Measurements from ENCODE around the gene GPBAR1. TPM values are rescaled to one million over a fixed set of nuclear protein-coding genes. Genes with fewer than 3 reads are reported as not detected.

GPBAR1 gene
- total RNA-seq, 2 donors from 2014 or later = 1.2 to 4.2 TPM

GRCh38 chr2:218276986-218277755 lies 16.4 kb downstream of the GPBAR1 start:
- DNase-seq (ENCODE audit: low spot score) = no peak
- intact Hi-C loops (cut with DNase I) = no loop called here

DNA sequence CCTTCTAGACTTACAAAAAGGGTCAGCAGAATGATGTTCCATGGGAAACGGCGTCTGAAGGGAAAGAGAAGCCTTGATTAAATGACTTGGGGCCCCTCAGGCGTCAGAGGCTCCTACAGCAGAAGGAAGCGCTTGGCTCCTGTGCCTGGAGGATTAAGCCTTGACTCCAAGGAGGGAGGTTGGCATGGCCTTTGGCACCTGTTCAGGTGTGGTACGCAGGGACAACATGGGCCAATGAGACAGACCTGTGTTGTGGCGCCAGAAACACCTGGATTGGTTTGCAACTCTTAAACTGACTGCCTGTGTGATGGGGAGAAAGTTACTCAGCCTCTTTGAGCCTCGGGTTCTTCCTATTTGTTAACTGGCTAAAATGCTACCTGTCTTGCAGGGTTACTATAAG lies 17.1 kb downstream of the GPBAR1 start:
- DNase-seq (ENCODE audit: low spot score) = no peak
- intact Hi-C loops (cut with DNase I) = no loop called here

DNA sequence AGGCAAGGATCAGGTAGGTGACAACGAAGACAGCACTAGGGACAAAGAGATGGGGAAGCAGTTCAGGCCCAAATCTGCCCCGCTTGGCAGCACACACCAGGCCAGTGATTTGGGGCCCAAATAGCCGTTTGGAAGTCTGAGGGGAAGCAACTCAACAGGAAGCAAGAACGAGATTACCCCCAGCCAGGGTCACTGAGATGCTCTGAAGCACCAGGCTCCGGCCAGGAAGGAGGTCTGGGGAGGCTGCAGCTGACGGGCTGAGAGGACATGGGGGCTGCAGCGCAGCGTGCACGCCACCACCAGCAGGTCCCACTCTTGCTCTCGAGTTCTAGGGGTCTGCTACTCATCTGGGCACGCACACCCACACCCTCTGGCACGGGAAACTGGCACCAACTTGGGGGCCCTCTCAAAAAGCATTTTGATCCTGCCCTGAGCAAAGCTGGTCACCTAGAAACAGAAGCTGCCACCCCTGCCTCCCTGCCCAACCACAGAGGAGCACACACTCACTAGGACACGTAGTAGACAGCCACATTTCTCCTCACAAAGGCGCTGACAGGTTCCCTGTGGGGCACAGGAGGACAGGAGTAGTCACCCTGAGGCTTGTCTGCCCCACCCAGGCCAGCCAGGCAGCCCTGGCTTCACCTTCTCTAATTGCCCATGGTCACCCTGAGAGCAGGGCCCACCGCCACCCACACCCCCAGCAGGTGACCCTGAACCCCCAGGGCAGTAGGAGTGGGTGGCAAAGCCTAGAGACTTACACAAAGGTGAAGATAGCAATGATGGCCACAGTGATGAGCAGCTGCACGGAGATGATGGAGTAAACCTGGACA lies 17.9 kb downstream of the GPBAR1 start:
- DNase-seq (ENCODE audit: low spot score) = no peak
- intact Hi-C loops (cut with DNase I) = no loop called here

DNA sequence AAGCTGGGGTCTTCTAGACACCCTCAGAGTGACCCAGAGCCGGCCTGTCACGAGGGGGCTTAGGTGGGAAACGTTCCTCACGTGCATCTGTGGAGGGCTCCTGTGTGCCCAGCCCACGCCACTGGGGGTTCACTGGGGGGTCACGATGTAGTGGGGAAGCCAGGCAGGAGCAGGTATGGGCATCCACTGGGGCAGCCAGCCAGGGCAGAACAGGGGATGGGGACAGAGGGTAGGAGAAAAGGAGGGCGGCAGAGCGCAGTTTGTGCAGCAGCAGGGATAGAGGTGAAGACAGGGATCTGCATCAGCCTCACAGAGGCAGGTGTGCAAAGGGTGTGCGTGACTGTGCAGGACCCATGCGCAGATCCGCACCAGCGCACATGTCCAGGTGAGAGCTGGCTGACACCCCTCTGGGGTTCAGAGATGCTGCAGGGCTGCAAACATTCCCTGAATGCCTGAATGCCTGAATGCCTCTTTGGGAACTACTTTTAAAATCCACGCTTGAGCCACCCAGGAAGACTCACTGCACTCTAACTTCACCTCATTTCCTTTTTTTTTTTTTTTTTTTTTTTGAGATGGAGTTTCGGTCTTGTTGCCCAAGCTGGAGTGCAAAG lies 19.6 kb downstream of the GPBAR1 start:
- no peak for DNase-seq (ENCODE audit: low spot score)
- intact Hi-C loops (cut with DNase I) = no loop called here

DNA sequence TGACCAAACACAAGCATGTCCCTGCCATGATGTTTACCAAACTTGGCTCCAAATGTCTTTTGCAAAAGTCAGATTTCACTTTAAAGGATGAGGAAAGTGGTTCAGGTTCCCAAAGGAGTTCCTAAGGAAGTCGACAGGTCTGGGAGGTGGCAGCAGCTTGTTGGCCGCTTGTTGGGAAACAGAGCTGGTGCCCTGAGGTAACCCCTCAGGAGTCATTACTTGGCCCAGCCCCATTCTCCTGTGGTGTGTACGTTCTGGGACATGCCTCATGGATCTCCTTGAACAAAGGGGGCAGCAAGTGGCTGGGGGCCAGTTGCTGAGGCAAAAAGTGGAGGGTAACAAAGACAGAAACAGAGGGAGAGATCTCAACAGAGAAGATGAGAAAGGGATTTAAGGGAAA lies 20.6 kb downstream of the GPBAR1 start:
- no peak for DNase-seq (ENCODE audit: low spot score)
- intact Hi-C loops (cut with DNase I) = no loop called here

GRCh38 chr2:218282173-218282991 lies 21.6 kb downstream of the GPBAR1 start:
- intact Hi-C loops (cut with DNase I) = no loop called here
- DNase-seq (ENCODE audit: low spot score) = no peak

- no peak for DNase-seq (ENCODE audit: low spot score)
Observed at GRCh38 chr2:218284106-218284811, 23.4 kb downstream of the GPBAR1 start.

DNA sequence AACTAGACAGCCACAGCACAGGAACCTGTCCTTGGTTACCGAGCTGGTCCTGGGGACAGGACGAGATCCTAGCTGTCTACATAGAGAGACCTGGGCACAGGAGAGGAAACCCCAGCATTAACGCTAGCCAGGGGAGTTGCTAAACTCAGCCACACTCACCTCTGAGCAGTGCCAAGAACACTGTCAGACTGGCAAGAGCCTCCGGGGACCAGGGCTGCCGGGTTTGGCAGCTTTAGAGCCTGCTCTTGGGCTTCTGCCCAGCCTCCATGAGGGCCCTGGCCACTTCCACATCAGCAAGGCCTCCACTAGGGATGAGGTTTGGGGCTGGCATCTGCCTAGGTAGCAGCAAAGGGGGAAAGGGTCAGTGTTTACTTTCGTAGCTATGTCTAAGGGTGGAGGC lies 24.8 kb downstream of the GPBAR1 start:
- no peak for DNase-seq (ENCODE audit: low spot score)
- intact Hi-C loops (cut with DNase I) = no loop called here

More at GRCh38 chr2:218284106-218284811, 23.4 kb downstream of the GPBAR1 start:
- intact Hi-C loops (cut with DNase I) = no loop called here

DNA sequence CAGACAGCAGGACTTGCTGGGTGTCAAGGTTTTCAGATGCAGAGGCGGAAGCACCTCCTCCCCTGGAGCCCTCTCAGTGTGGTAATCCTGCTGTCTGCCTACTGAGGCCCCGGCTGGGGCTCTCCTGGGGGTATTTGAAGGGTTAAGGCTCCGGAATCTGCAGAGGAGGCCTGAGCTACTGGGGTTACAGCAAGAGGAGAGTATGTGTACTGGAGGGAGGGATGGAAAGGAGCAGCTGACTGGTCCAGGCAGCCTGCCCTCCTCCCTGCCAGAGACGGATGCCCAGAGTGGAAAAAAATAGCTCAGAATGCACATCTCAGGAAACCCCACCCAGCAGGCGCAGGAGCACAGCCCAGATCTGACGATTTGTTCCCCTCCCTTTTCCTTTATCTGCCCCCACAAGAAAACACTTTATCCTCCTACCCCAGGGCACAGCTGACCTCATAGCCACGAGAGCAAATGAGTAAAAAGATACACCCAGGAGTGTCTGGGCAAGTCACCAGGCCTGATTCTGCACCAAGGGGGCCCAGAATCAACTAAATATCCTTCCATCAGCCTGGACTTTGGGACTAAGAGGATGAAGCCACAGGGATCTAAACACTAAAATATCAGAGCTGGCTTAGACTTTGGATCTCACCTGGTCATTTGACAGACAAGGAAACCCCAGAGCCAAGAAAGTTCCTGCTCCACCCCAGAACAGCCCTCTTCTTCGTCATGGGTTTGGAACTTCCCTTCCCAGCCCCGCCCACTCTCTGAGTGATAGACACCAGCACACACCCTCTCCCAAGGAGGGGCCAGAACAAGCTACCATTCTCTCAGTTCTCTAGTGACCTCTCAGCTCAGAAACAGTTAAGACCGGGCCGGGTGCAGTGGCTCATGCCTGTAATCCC lies 26.0 kb downstream of the GPBAR1 start:
- intact Hi-C loops (cut with DNase I) = no loop called here
- DNase-seq (ENCODE audit: low spot score) = peak; percentile 96

DNA sequence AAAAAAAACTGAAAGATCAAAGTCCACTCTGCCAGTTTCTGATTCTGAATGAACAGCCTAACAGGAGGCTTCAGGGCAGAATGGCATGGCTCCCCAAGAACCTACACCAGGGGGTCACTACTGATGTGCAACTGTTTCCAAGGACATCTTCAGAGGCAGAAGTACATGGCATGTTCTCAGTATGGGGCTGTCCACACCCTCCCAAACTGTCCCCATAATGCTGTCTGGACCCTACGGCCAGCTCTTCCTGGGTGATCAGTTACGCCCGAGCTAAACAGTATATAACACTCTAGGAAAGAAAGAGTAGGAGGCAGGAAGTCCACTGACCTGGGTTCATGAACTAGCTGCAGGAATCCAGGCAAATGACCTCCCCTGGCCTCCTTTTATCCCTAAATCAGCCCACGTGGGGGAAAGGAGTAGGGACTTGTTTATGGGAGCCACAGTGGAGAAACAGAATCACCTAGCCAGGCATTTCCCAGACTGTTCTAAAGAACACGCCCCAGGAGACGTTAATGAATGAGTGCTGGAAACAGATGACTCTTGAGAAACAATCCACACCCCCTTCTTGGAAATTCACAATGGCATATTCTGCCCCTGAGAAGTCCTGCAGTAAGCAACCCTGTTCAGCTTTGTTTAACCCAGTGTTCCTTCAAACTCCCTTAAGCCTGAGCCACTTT lies 29.0 kb downstream of the GPBAR1 start:
- intact Hi-C loops (cut with DNase I) = loop anchor here (5.0 to 10.0 kb wide), 2 partner anchors 105 to 108 kb away; partner anchors contain the start of gene CTDSP1 (in 2 of the 2)
- DNase-seq (ENCODE audit: low spot score) = no peak

DNA sequence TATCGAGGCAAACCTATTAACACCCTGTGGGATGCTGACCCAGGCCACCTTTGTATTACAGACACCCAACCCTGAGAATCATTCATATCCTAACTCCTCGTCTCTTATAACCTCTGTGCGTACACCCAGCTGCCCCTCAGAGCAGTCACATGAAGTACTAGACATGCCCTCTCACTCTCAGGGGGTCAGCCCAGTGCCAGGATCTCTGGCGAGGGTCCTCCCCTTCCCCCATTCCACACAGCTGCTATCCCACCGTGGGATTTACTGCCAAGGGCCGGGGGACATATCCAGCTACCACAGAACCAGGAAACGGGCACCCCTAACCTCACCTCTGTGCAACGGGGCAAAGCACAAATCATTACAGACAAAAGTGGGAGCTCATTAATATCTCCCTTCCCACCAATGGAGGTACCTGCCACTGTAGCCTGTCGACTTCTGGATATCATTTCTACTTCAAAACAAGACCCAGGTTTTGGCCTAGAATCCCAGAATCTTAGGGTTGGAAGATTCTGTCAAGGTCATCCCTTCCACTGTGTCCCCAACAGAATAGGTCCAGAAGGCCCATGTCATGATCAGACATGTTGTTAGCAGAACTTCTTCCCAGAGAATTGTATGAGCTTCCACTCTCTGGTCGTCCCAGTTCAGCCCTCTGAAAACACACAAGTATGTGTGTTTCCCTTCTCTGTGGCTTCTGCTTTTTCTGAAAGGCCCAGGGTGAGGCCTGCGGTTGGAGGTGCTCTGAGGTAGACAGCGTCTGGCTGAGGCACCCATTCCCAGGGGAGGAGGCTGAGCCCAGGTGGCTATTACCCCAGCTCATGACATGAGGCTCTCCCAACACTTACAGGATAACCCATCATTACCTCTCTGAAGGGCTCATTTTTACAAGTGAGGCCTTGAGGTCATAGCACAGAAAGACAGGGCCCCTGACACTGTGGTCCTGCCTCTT lies 29.8 kb downstream of the GPBAR1 start:
- no peak for DNase-seq (ENCODE audit: low spot score)
- intact Hi-C loops (cut with DNase I) = loop anchor here (5.0 to 10.0 kb wide), 2 partner anchors 104 to 107 kb away; partner anchors contain the start of gene CTDSP1 (in 2 of the 2)

DNA sequence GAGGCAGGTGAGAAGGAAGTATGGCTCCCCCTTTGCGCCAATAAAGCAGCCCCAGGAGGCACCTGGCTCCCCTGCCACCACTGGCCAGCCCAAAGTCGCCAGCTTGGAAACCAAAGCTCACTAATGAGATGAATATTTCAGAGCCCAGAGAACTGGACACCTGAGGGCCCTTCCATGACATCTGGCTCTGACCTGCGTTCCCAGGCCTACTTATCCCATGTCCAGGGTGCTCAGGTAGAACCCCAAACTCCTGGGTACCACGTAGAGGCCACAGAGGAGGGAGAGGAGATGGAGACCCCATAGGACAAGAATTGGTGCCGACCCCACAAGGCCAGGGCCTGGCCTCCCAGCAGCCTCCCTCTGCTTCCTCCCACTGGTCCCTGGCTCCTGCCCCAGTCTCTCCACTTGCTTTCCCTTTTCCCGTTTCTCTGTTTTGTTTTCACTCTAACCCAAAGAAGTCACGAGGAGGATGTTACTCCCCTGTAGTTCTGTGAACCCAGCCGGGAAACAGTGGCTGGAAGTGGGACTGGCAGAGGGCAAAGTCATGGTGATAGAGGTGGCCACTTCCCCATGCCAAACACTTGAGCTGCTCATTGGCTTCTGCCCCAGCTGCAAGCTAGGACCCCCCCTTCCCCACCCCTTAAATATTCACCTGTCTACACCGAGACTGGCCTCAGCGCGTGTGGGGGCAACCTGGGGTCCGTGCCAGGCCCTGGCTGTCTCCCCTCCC lies 30.7 kb downstream of the GPBAR1 start:
- intact Hi-C loops (cut with DNase I) = loop anchor here (5.0 to 10.0 kb wide), 2 partner anchors 103 to 106 kb away; partner anchors contain the start of gene CTDSP1 (in 2 of the 2)
- no peak for DNase-seq (ENCODE audit: low spot score)

- peak; percentile 96 for DNase-seq (ENCODE audit: low spot score)
- intact Hi-C loops (cut with DNase I) = loop anchor here (5.0 to 10.0 kb wide), 2 partner anchors 102 to 105 kb away; partner anchors contain the start of gene CTDSP1 (in 2 of the 2)
Observed at GRCh38 chr2:218292048-218293014, 31.5 kb downstream of the GPBAR1 start, which contains the start of gene TMBIM1. TMBIM1 (minus strand) TSS chr2:218292503; CDS start chr2:218282141, 10,362 bp downstream.

All from posterior vena cava (tissue), 2 donors.